Small intestine (tissue), 16 donors: ENCODE data around the gene LGALS7. TPM values are rescaled to one million over a fixed set of nuclear protein-coding genes. Genes with fewer than 3 reads are reported as not detected.
"Not testable (repeated sequence)": the region's sequence is repeated elsewhere in the genome, so short reads cannot be mapped to it uniquely, and the experiment has no call there.

Source experiments
- DNase-seq, 2 donors: peaks; one replicate each; pipeline versions ENCODE4 v3.0.0 to v3.0.0-alpha.2; 2013
- FAIRE-seq: peaks from 2 replicates; lab custom pipeline; 2012; peaks lifted over from hg19 to GRCh38; lab: Jason Lieb, UNC
- H3K27ac ChIP-seq, 3 donors: one replicate each; pipeline ENCODE4 v1.5.1; 2013; ENCODE audit warnings: low read length in 2 of 3, mild to moderate bottlenecking in 2 of 3, control low read depth in 1 of 3, inconsistent platforms in 1 of 3, low read depth in 1 of 3, moderate library complexity in 1 of 3
- H3K27me3 ChIP-seq, 3 donors: one replicate each; pipeline ENCODE4 v1.6.1; 2013; ENCODE audit warnings: low read length in 3 of 3, inconsistent platforms in 1 of 3; ENCODE audit not compliant: control insufficient read depth in 3 of 3, insufficient read depth in 3 of 3
- H3K36me3 ChIP-seq, 3 donors: one replicate each; pipeline ENCODE4 v1.6.1; 2013; ENCODE audit warnings: low read length in 3 of 3, inconsistent platforms in 1 of 3, low read depth in 1 of 3, mild to moderate bottlenecking in 1 of 3, moderate library complexity in 1 of 3; ENCODE audit not compliant: control insufficient read depth in 3 of 3, insufficient read depth in 2 of 3
- H3K4me1 ChIP-seq, 3 donors: one replicate each; pipeline ENCODE4 v1.6.1; 2013; ENCODE audit warnings: low read length in 2 of 3, inconsistent platforms in 1 of 3, low read depth in 1 of 3, mild to moderate bottlenecking in 1 of 3, moderate library complexity in 1 of 3; ENCODE audit not compliant: control insufficient read depth in 3 of 3, insufficient read depth in 2 of 3
- H3K4me3 ChIP-seq, 3 donors: one replicate each; pipeline ENCODE4 v1.5.1; 2013; ENCODE audit warnings: low read length in 3 of 3, control low read depth in 1 of 3, inconsistent platforms in 1 of 3, low read depth in 1 of 3, mild to moderate bottlenecking in 1 of 3, moderate library complexity in 1 of 3
- H3K9me3 ChIP-seq, 2 donors: one replicate each; pipeline ENCODE4 v1.6.1; 2013; ENCODE audit warnings: low read depth in 1 of 2, low read length in 1 of 2; ENCODE audit not compliant: control insufficient read depth in 2 of 2, insufficient read depth in 1 of 2
- WGBS, 3 donors: extraction: QIAGEN DNeasy Blood & Tissue Kit; methylation state at CpG; one replicate each; pipeline ENCODE4 v1.1.7; 2013; 5-methylcytosine and 5-hydroxymethylcytosine counted together
- long read RNA-seq, 10 donors: transcript quantifications; one replicate each; lab custom pipeline, GENCODE V29; 2026
- polyA plus RNA-seq, 4 donors: library from polyadenylated mRNA; stranded (reverse) in 3 of 4; unstranded in 1 of 4; fragments of 200-250 nt in 3 of 4; fragments of 120-200 nt in 1 of 4; gene quantifications; one replicate each; pipeline versions ENCODE4 v1.2.1 to v1.2.3, GENCODE V29; 2013
- donor health status: healthy with polysubstance abuse.
- donor health status: control.
- donor health status: control.
- donor health status: Bipolar disorder and iron deficiency.
- donor health status: healthy.

The LGALS7 gene
- polyA plus RNA-seq, result 1 to 10 TPM in 2 of 4 donors, not detected in 2; 1.1 to 9.2 TPM
- long read RNA-seq, donor 1, partial matches to known transcripts, result 5 of 9 reads
- long read RNA-seq, donor 1, other reads (novel, unspliced or antisense), result 0 of 9 reads
- long read RNA-seq, donor 2, result 0 reads
- long read RNA-seq, donor 3, result 0 reads
- long read RNA-seq, donor 4, result 0 reads
- long read RNA-seq, donor 5, result 0 reads
- long read RNA-seq, donor 6, result 0 reads
- long read RNA-seq, donor 7, result 0 reads
- long read RNA-seq, donor 8, partial matches to known transcripts, result 17 of 28 reads
- long read RNA-seq, donor 8, other reads (novel, unspliced or antisense), result 11 of 28 reads
- long read RNA-seq, donor 9, partial matches to known transcripts, result 0 of 2 reads
- long read RNA-seq, donor 9, other reads (novel, unspliced or antisense), result 0 of 2 reads
- long read RNA-seq, donor 10, result 0 reads

- FAIRE-seq (no peak), DNase-seq (no peak)
- peaks cover 0 to 2% of the 10 kb centered on the region in 2 donors for H3K9me3 ChIP-seq
- 52 to 68% (median 54%) methylated on average over 9 to 10 of the region's 14 CpGs for WGBS, 3 donors
- no peaks in the 10 kb centered on the region for H3K27me3 ChIP-seq
- no peak within 1 kb of the TSS for H3K27ac ChIP-seq
- no peaks in the 10 kb centered on the region for H3K36me3 ChIP-seq
- no peak within 1 kb of the TSS for H3K4me3 ChIP-seq
- H3K4me1 ChIP-seq, result peaks cover 0 to 7% (median 0%) of the 10 kb centered on the region in 3 donors
These were observed at the start of gene LGALS7 for GRCh38 chr19:38773469-38774177. Gene LGALS7 (minus strand): TSS chr19:38773517. CDS start chr19:38773492, 25 bp downstream.

- Histone ChIP-seq H3K4me3 (peak overlapping the region in 1 of 3 donors; percentile 42), H3K27ac (peak overlapping the region; percentile 48 to 87 (median 84)), H3K36me3 (peaks cover 0 to 60% (median 8%) of the 10 kb centered on the region in 3 donors), H3K4me1 (peaks cover 3 to 59% (median 6%) of the 10 kb centered on the region in 3 donors)
- not testable (repeated sequence) for FAIRE-seq, H3K9me3 ChIP-seq, DNase-seq, H3K27me3 ChIP-seq
- 92 to 95% (median 94%) methylated on average over 16 to 29 of the region's 29 CpGs for WGBS, 3 donors
These were observed 48.0 kb upstream of the LGALS7 start for GRCh38 chr19:38821230-38821825.

DNA sequence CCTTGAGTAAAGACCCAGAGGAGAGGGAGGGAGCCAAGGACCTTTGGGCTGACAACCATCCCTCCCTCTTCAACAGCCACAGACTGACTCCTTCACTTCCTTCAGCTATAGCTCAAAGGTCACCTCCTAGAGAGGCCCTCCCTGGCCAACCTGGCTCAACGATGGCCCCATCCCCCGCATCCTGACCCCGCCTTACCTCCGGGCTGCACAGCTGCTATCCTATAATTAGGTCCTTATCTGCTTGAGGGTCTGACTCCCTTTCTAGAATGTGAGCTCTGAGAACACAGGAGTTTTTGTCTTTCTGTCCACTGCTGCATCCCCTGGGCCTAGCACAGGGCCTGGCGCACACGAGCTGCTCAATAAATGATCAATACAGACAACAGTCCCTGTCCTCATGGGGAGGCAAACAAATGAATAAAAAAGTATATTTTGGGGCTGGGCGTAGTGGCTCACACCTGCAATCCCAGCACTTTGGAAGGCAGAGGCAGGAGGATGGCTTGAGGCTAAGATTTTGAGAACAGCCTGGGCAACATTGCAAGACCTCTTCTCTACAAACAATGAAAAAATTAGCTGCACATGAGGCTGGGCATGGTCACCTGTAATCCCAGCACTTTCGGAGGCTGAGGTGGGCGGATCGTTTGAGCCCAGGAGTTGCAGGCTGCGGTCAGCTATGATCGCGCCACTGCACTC lies 46.1 kb upstream of the LGALS7 start:
- Histone ChIP-seq H3K36me3 (peaks cover 0 to 75% (median 10%) of the 10 kb centered on the region in 3 donors), H3K27ac (peak overlapping the region; percentile 75 to 84 (median 79)), H3K9me3 (peaks cover 0 to 2% of the 10 kb centered on the region in 2 donors), H3K27me3 (no peaks in the 10 kb centered on the region), H3K4me3 (peak overlapping the region in 1 of 3 donors; percentile 17), H3K4me1 (peaks cover 3 to 64% (median 10%) of the 10 kb centered on the region in 3 donors)
- FAIRE-seq (no peak), DNase-seq (peak; percentile 95 to 98)
- 17 to 63% (median 53%) methylated on average over 13 of the region's 13 CpGs for WGBS, 3 donors

- DNase-seq, result no peak
- no peak for FAIRE-seq
- peaks cover 3 to 81% (median 10%) of the 10 kb centered on the region in 3 donors for H3K4me1 ChIP-seq
- H3K36me3 ChIP-seq, result peaks cover 0 to 74% (median 10%) of the 10 kb centered on the region in 3 donors
- no peaks in the 10 kb centered on the region for H3K27me3 ChIP-seq
- peak overlapping the region in 1 of 3 donors; percentile 94 for H3K27ac ChIP-seq
- peaks cover 0 to 2% of the 10 kb centered on the region in 2 donors for H3K9me3 ChIP-seq
- H3K4me3 ChIP-seq, result no peak overlapping the region
- 89 to 94% (median 92%) methylated on average over 15 of the region's 15 CpGs for WGBS, 3 donors
These were observed 43.8 kb upstream of the LGALS7 start for GRCh38 chr19:38817081-38817480.

DNA sequence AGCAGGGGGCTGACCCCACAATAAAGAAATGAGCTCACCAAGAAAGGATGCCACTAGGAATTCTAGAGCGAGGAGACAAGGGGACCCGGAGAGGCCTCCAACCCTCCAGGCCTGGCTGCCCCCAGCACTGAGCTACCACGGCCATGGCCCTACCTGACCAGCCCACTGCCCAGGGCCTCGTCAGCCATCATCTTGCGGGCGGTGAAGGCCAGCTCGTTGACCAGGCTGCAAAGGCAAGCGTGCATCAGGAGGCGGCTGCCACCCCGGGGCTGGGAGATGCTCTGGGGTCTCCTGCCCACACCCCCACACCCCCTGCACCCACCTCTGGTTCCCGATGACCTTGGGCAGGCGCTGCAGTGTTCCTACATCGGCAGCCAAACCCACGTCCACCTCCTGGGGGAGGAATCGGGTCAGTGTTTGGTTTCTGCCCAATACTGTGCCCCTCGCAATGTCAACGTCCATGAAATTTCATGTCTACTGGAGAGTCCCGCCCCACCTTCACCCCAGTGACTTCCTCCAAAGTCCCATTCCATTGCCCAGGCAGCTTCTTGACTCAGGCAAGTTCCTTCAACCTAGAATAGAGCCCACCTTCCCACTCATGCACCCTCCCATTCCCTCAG lies 42.9 kb upstream of the LGALS7 start:
- H3K27ac ChIP-seq, result peak overlapping the region; percentile 55 to 94 (median 89)
- H3K4me3 ChIP-seq, result no peak overlapping the region
- H3K27me3 ChIP-seq, result no peaks in the 10 kb centered on the region
- FAIRE-seq (no peak), DNase-seq (no peak)
- H3K4me1 ChIP-seq, result peaks cover 3 to 80% (median 10%) of the 10 kb centered on the region in 3 donors
- 91 to 94% (median 91%) methylated on average over 15 to 18 of the region's 18 CpGs for WGBS, 3 donors
- H3K9me3 ChIP-seq, result peaks cover 0 to 1% of the 10 kb centered on the region in 2 donors
- peaks cover 0 to 72% (median 10%) of the 10 kb centered on the region in 3 donors for H3K36me3 ChIP-seq

DNA sequence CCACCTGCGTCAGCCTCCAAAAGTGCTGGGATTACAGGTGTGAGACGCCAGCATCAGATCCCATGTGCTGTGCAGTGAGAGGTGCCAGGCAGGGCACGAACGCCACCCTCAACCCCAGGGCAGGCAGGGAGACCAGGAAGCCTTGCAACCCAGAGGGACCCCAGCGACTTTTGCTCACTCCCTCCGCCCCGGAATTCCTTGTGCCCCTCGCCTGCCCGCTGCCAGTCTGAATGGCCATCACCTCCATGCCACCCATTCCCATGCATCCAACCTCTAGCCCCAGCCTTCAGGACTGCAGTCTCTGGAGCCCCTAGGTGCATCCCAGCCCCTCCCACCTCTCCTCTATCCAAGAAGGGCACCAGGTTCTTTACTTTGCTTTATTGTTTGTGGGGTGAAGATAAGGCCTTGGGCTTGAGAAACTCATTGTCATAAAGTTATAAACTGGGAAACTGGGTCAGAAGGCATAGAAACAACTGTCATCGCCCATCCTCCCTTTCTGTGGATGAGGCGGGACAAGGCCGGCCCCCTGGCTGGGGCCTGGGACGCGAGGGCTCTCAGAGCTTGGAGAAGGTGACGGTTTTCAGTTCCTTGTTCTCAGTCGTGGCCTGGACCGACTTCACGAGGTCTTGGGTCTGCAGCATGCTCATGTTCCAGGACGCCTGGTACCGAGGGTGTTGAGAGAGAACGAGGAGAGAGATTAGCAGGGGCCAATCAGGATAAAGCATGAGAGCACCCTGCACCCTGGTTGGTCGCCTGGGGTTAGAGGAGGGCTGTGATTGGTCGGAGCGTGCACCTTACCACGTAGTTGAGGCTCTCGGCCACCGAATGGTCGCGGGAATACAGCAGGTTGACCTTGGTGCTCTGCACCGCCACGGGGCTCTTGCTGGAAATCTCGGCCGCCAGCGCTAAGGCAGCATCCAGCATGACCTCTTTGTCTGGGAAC lies 42.0 kb upstream of the LGALS7 start:
- Histone ChIP-seq H3K9me3 (no peaks in the 10 kb centered on the region), H3K27ac (peak overlapping the region; percentile 45 to 94 (median 89)), H3K36me3 (peaks cover 0 to 71% (median 10%) of the 10 kb centered on the region in 3 donors), H3K4me1 (peaks cover 3 to 71% (median 10%) of the 10 kb centered on the region in 3 donors), H3K27me3 (no peaks in the 10 kb centered on the region), H3K4me3 (no peak overlapping the region)
- DNase-seq, result peak; percentile 87 to 89
- FAIRE-seq, result no peak
- 20 to 69% (median 48%) methylated on average over 34 of the region's 34 CpGs for WGBS, 3 donors

DNA sequence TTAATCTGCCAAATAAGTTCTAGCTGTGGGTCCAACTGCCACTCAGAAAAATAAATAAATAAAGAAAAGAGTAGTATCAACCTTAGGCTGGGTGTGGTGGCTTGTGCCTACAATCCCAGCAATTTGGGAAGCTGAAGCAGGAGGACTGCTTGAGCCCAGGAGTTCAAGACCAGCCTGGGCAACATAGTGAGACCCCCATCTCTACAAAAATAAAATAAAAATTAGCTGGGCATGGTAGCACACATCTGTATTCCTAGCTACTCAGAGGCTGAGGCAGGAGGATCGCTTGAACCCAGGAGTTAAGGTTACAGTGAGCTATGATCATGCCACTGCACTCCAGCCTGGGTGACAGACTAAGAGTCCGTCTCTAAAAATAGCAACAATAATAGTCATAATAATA lies 40.6 kb upstream of the LGALS7 start:
- not testable (repeated sequence) for FAIRE-seq, DNase-seq, H3K27me3 ChIP-seq, H3K9me3 ChIP-seq
- Histone ChIP-seq H3K27ac (peak overlapping the region; percentile 57 to 94 (median 83)), H3K36me3 (peaks cover 0 to 78% (median 10%) of the 10 kb centered on the region in 3 donors), H3K4me1 (peaks cover 3 to 68% (median 12%) of the 10 kb centered on the region in 3 donors), H3K4me3 (peak overlapping the region in 1 of 3 donors; percentile 25)
- WGBS, 3 donors, result 32 to 67% (median 38%) methylated on average over 2 of the region's 2 CpGs
